ENCODE data around the gene TACC2.

The TACC2 gene

GRCh38 chr10:122244001-122244975 is 255.3 kb downstream of the TACC2 start:
- intact Hi-C loops (cut with DNase I) = no loop called here

DNA sequence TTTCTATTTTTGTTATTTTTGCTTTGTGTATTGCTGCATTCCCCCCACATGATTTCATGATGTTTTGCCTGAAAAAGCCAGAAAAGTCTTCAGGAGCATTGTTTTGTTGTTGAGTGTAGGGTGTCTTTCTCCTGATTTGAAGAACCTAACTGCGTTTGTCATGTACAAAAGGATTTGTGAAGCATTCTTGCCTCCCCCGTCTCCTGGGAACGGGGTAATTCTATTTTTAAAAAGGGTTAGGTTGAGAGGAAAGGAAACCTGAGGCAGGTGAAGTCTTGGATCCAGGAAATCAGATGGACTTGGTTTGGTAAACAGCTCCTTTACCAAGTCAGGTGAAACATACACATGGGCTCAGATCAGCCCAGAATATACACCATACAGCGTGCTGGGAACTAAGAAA is 256.2 kb downstream of the TACC2 start:
- DNase-seq = peak in 5 of 42 donors; percentile 26 to 66 (median 37)
- intact Hi-C loops (cut with DNase I) = no loop called here

More at GRCh38 chr10:122244001-122244975, 255.3 kb downstream of the TACC2 start:
- DNase-seq = peak in 1 of 42 donors; percentile 7

- intact Hi-C loops (cut with DNase I) = no loop called here
- DNase-seq = peak in 1 of 42 donors; percentile 10
Measured at GRCh38 chr10:122245897-122246296, 256.9 kb downstream of the TACC2 start.

DNA sequence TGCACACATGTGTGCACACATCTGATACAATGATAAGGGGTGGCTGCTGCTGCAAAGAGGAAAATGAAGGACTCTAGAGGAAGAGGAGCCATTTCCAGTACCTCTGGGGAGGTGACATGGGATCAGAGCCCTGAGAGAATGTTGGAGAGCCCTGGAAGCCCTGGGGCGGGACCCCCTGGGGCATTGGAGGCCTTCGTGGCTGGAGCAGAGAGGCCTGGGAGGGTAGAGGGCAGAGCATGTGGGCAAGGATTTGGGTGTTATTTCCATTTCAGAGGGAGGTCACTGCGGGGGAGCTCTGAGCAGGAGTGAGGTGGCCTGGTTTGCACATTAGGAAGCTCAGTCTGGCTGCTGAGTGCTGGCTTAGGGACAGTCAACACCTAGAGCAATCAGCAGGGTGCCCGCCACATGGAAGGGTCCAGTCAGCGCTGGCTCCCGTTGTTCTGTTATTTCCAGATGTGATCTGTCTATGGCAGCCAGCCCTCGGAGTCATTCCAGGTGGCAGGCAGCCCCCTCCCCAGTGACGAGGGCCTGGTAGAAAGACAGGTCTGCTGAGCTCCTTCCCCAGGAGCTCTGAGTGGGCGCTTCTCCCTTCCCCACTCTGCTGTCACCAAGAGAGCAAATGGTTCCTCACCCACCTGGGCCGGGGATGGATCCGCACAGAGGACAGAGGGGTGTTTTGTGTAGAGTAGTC is 258.0 kb downstream of the TACC2 start:
- intact Hi-C loops (cut with DNase I) = no loop called here
- DNase-seq = peak in 1 of 42 donors; percentile 27

DNA sequence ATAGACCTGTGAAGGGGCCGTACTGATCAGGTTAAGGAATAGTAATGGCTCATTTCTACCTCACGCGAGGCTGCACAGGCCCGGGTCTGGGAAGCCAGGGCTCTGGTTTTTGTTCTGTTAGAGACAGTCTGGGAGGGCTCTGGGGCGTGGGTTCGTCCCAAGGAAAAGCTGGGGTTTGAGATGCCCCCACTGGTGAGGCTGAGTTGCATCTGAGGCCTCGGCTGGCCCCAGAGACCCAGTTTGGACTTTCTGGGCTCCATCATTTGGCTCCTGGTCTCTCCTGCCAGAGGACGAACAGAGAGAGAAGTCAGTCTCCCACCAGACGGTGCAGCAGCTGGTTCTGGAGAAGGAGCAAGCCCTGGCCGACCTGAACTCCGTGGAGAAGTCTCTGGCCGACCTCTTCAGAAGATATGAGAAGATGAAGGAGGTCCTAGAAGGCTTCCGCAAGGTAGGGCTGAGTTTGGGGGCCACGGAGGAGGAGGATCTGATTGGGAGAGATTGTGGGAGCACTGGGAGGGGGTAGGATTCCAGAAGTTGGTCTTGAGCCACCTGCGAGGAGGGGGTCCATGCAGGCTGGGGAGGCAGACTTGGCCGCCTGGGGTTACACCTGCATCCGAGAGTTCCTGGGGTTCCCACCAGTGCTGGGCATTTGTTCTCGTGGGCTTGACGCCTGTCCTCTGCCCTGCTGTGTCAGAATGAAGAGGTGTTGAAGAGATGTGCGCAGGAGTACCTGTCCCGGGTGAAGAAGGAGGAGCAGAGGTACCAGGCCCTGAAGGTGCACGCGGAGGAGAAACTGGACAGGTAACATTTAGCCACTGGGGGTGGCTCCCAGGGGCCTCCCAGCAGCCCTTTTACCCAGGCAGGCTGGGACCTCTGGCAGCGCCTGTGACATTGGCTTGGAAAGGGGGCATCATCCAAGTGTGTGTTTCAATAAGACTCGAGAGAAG is 259.7 kb downstream of the TACC2 start:
- intact Hi-C loops (cut with DNase I) = no loop called here
- DNase-seq = peak in 1 of 42 donors; percentile 24

DNA sequence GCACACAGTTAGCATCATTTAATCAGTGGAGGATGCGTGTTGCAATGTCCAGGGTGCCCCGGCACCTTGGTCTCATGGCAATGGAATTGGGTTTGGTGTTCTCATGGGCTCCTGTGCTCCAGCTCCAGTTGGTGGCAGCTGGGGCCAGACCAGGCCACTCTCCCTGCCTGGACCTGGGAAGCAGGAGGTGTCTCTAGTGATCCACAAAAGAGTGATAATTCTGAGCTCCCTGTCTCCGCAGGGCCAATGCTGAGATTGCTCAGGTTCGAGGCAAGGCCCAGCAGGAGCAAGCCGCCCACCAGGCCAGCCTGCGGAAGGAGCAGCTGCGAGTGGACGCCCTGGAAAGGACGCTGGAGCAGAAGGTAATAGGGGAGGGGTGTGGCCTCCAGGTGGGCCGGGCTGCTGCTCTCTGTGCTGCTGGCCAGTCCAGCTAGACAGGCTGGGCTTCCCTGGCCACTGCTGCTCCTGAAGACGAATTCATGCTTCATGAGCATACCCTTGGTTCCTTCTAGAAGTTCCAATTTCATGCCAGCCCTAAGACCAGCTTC is 260.4 kb downstream of the TACC2 start:
- peak in 1 of 42 donors; percentile 16 for DNase-seq
- intact Hi-C loops (cut with DNase I) = no loop called here

- intact Hi-C loops (cut with DNase I) = no loop called here
- DNase-seq = peak in 1 of 42 donors; percentile 14
Measured at GRCh38 chr10:122249991-122250750, 261.2 kb downstream of the TACC2 start.

DNA sequence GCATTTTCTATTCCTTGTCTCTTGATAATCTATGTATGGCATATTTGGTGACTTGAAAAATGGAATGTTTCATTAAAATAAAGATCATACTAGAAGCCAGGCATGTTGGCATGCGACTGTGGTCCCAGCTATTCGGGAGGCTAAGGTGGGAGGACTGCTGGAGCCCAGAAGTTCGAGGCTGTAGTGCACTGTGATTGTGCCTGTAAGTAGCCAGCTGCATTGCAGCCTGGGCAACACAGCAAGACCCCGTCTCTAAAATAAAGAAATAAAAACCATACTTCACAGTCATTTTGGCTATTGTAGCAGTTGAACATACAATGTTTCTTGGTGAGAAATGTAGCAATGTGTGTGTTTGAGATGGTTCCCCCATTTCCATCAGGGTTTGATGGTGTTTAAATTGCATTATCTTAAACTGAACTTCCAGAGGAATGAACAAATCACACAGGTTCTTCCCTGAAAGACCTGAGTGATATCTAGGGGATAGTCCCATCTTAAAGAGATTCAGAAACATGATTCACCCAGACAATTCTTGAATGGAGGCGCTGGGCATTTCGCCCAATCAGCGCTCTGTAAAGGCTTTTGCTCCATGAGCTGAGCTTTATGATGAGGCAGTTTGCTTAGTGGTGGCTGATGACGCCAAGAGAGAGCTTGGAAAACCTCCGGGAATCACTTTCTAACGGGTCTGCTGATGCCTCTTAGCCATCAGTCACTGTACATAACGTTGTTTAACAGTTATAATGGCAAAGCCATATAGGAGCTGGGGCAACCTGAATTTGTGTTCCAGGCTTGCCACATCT is 262.7 kb downstream of the TACC2 start:
- intact Hi-C loops (cut with DNase I) = no loop called here
- DNase-seq = peak in 1 of 42 donors; percentile 28

DNA sequence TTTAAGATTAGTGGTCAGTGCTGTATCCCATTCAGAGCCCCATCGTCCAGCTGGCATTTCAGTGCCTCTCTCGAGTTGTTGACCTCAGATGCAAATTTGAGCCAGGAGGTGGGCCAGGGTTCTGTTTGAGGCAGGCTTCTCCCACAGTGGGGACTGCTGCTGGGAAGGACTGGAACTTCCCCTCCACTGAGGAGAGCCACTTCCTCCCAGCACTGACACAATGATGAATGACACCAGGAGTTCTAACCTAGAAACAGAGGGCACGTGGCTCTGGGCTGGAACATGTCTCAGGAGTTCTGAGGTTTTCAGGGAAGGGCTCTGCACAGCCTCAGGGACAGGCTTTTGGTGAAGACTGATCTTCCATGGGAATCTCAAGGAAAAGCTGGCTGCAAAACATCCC is 263.8 kb downstream of the TACC2 start:
- intact Hi-C loops (cut with DNase I) = no loop called here
- peak in 2 of 42 donors; percentile 3 for DNase-seq

- intact Hi-C loops (cut with DNase I) = no loop called here
- no peak for DNase-seq
Measured at GRCh38 chr10:122253605-122254004, 264.6 kb downstream of the TACC2 start.

- intact Hi-C loops (cut with DNase I) = no loop called here
- DNase-seq = peak in 33 of 42 donors; percentile 10 to 80 (median 51)
Measured at GRCh38 chr10:122254831-122255230, 265.9 kb downstream of the TACC2 start.

DNA sequence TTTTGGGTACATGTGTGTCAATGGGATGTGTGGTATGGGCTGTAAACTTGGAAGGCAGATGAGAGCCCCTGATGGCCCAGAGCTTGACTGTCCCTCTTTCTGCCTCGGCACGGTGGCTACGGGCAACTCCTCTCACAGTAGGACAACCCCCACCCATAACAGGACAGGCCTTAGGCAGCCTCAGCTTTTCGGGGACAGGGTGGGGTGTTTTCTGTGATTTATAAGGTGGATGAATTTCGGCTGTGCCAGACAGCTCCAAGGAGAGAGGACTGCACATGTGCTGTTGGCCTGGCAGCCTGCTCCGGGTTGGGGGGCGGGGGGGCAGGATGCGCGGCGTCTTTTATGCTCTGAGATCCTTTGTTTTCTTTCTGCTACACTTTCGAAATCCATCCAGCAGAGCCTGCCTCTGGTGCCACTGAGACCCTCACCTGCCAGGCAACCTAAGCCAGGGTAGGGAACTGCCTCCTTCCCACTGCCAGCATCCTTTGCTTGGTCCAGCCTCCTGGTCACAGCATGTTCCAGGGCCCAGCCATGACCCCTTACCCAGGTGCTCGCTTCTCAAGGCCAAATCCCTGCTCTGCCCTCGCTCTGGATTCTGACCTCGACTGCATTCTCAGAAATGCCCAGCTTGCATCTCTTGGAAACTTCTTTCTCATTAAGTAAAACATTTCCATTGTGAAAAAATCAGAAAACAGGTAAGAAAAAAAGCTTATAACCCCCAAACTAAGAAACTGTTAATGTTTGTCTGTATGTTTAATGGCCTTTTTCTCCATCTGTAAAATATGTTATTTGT is 266.7 kb downstream of the TACC2 start:
- DNase-seq = peak in 1 of 42 donors; percentile 2
- intact Hi-C loops (cut with DNase I) = no loop called here

- no peak for DNase-seq
- intact Hi-C loops (cut with DNase I) = no loop called here
Measured at GRCh38 chr10:122257041-122257440, 268.1 kb downstream of the TACC2 start.

GRCh38 chr10:122258136-122259074 is 269.4 kb downstream of the TACC2 start:
- DNase-seq = peak in 1 of 42 donors; percentile 3
- intact Hi-C loops (cut with DNase I) = no loop called here

DNA sequence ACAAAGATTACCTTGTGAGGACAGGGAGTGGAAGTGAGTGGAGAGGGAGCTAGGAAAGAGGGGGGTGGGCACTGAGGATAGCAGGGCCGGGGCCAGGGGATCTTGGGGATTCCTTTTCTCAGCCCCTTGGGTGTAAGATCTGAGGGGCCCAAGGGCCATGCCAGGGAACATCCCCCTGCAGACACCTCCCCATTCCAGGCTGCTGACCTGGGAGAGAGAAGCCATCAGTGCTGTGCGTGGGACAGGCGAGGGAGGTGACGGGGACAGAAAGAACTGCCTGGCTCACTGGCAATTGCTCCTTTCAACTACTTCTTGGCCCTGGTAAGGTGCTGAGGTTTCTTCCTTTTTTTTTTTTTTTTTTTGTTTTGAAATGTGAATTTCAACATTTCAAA is 270.1 kb downstream of the TACC2 start:
- intact Hi-C loops (cut with DNase I) = no loop called here
- peak in 2 of 42 donors; percentile 3 to 41 for DNase-seq
